H1 (cell line): ENCODE results near the gene CLDND1. TPM values are rescaled to one million over a fixed set of nuclear protein-coding genes. Genes with fewer than 3 reads are reported as not detected.

Experiments
- ASH2L ChIP-seq: fragments of 200-600, 300-600 bp; sonication (generic); IDR thresholded peaks from one replicate; pipeline ENCODE4 v1.7.1; 2017; ENCODE audit warnings: low read length
- BRCA1 ChIP-seq: IDR thresholded peaks from 2 replicates; pipeline ENCODE4 v1.6.1; 2012; ENCODE audit warnings: low read depth, low read length, improper control_type of control experiment
- EZH2 ChIP-seq: fragments of 200-600 bp; sonication (generic); IDR thresholded peaks from 2 replicates; pipeline ENCODE4 v1.7.1; 2012; ENCODE audit warnings: low read depth, mild to moderate bottlenecking, moderate library complexity, low read length, inconsistent platforms; ENCODE audit not compliant: severe bottlenecking
- FOSL1 ChIP-seq: IDR thresholded peaks from 2 replicates; pipeline ENCODE4 v1.6.1; 2011; ENCODE audit warnings: mild to moderate bottlenecking, low read depth, low read length, moderate library complexity; ENCODE audit not compliant: insufficient read depth
- RFX5 ChIP-seq: IDR thresholded peaks from 2 replicates; pipeline ENCODE4 v1.6.1; 2011; ENCODE audit warnings: low read depth, low read length, improper control_type of control experiment, borderline replicate concordance
- RNF2 ChIP-seq: fragments of 200-900, 300-1000 bp; sonication (generic); IDR thresholded peaks from 2 replicates; pipeline ENCODE4 v1.7.1; 2016; ENCODE audit warnings: borderline replicate concordance, low read depth, mild to moderate bottlenecking, antibody characterized with exemption, low read length; ENCODE audit not compliant: poor library complexity, severe bottlenecking; ENCODE audit errors: missing control alignments
- TBP ChIP-seq: IDR thresholded peaks from 2 replicates; pipeline ENCODE4 v1.6.1; 2011; ENCODE audit warnings: low read depth, low read length, improper control_type of control experiment
- polyA plus RNA-seq, 7 experiments: library from polyadenylated mRNA; depleted of rRNA in 3 of 7; stranded (reverse) in 5 of 7; unstranded in 2 of 7; fragments of >200 nt in 5 of 7; fragments of 200-250 nt in 2 of 7; gene quantifications; 1 replicate in 5 of 7; 2 replicates in 1 of 7; 4 replicates in 1 of 7; pipeline versions ENCODE4 v1.2.1 to v1.2.3, GENCODE V29; 2011 to 2013; ENCODE audit warnings: missing spikeins in 2 of 7, mixed read lengths in 2 of 7
- total RNA-seq: library from RNA; stranded (reverse); fragmentation: NEBNext Ultra II Directional; extraction: Animal tissue kit (Norgen Biotek cat#: 25700); gene quantifications from 2 replicates; pipeline ENCODE4 v1.2.1, GENCODE V29; 2021

The CLDND1 gene
- total and polyA plus RNA-seq, 2 of the 8 experiments (the other 6 are each of a cell fraction or from before 2014, with no cell fraction given), result 68.2 to 152 TPM

- TF ChIP-seq TBP (no peak), EZH2 (no peak), RFX5 (no peak), BRCA1 (no peak), ASH2L (no peak), RNF2 (no peak), FOSL1 (no peak)
Observed at GRCh38 chr3:98529856-98530459, 7.3 kb upstream of the CLDND1 start (continued).
